GM19397 (cell line): ENCODE measurements around the gene ZNF474.
"Not testable (repeated sequence)": the region's sequence is repeated elsewhere in the genome, so short reads cannot be mapped to it uniquely, and the experiment has no call there.

Experiments
- ATAC-seq: cut with Tn5 transposase; IDR thresholded peaks from one replicate; pipeline ENCODE4 v1.9.1; 2021; ENCODE audit warnings: mild to moderate bottlenecking, moderate library complexity; ENCODE audit not compliant: unreplicated experiment

ZNF474 gene

GRCh38 chr5:122129306-122129705, at the start of gene ZNF474:
Gene ZNF474, plus strand, starts transcription at chr5:122129546. Its CDS starts 22,445 bp downstream, at chr5:122151991.
- no peak for ATAC-seq

GRCh38 chr5:122081541-122081940, 47.8 kb upstream of the ZNF474 start:
- ATAC-seq, result no peak

GRCh38 chr5:122083535-122083934, 45.8 kb upstream of the ZNF474 start:
- no peak for ATAC-seq

- ATAC-seq, result no peak
Observed at GRCh38 chr5:122085041-122085440, 44.3 kb upstream of the ZNF474 start.

GRCh38 chr5:122089096-122090013, 40.0 kb upstream of the ZNF474 start:
- no peak for ATAC-seq

GRCh38 chr5:122091936-122092600, 37.3 kb upstream of the ZNF474 start:
- ATAC-seq, result no peak

GRCh38 chr5:122093415-122094180, 35.7 kb upstream of the ZNF474 start:
- ATAC-seq, result no peak

- ATAC-seq, result not testable (repeated sequence)
Observed at GRCh38 chr5:122094251-122094650, 35.1 kb upstream of the ZNF474 start.

GRCh38 chr5:122095158-122095557, 34.2 kb upstream of the ZNF474 start:
- no peak for ATAC-seq

- no peak for ATAC-seq
Observed at GRCh38 chr5:122097391-122097790, 32.0 kb upstream of the ZNF474 start.

GRCh38 chr5:122099060-122099790, 30.1 kb upstream of the ZNF474 start:
- no peak for ATAC-seq

GRCh38 chr5:122101636-122102285, 27.6 kb upstream of the ZNF474 start:
- ATAC-seq, result peak; percentile 67

GRCh38 chr5:122102825-122103224, 26.5 kb upstream of the ZNF474 start:
- ATAC-seq, result no peak

GRCh38 chr5:122105909-122106308, 23.4 kb upstream of the ZNF474 start:
- ATAC-seq, result no peak

GRCh38 chr5:122107016-122107415, 22.3 kb upstream of the ZNF474 start:
- ATAC-seq, result no peak

GRCh38 chr5:122110987-122111386, 18.4 kb upstream of the ZNF474 start:
- ATAC-seq, result no peak

- no peak for ATAC-seq
Observed at GRCh38 chr5:122111460-122111859, 17.9 kb upstream of the ZNF474 start.

- no peak for ATAC-seq
Observed at GRCh38 chr5:122112063-122112462, 17.3 kb upstream of the ZNF474 start.

GRCh38 chr5:122112733-122113558, 16.4 kb upstream of the ZNF474 start:
- ATAC-seq, result no peak
